Measurements from ENCODE around the gene IQCK.
"Not testable (repeated sequence)": the region's sequence is repeated elsewhere in the genome, so short reads cannot be mapped to it uniquely, and the experiment has no call there.

Gene IQCK

GRCh38 chr16:19717741-19718623 is at the start of gene IQCK, which contains the start of gene KNOP1:
Gene IQCK (plus strand): TSS chr16:19718271. CDS start chr16:19718307, 36 bp downstream.
Gene KNOP1 (minus strand): TSS chr16:19718227. CDS start chr16:19715035, 3,192 bp downstream.
- H3K4me3 ChIP-seq (ENCODE audit: low read depth in 1 of 2, low read length in 2 of 2) = peak within 1 kb of the TSS; percentile 94 to 100
- peaks cover 4 to 24% of the 10 kb centered on the region in 2 donors for H3K4me1 ChIP-seq (ENCODE audit: control insufficient read depth in 1 of 2, insufficient read depth in 2 of 2, low read length in 2 of 2)
- no peaks in the 10 kb centered on the region for H3K9me3 ChIP-seq (ENCODE audit: control insufficient read depth in 1 of 2, low read length in 2 of 2)
- peaks cover 9% of the 10 kb centered on the region in 2 donors for H3K36me3 ChIP-seq (ENCODE audit: control insufficient read depth in 1 of 2, insufficient read depth in 2 of 2, low read length in 2 of 2)
- no peaks in the 10 kb centered on the region for H3K27me3 ChIP-seq (ENCODE audit: low read depth, low read length)
- H3K27ac ChIP-seq (ENCODE audit: low read length) = peak within 1 kb of the TSS; percentile 84

GRCh38 chr16:19672378-19672777 is 45.7 kb upstream of the IQCK start:
- Histone ChIP-seq H3K4me1 (ENCODE audit: control insufficient read depth in 1 of 2, insufficient read depth in 2 of 2, low read length in 2 of 2) (no peaks in the 10 kb centered on the region), H3K9me3 (ENCODE audit: control insufficient read depth in 1 of 2, low read length in 2 of 2) (no peaks in the 10 kb centered on the region), H3K4me3 (ENCODE audit: low read depth in 1 of 2, low read length in 2 of 2) (no peak overlapping the region), H3K27me3 (ENCODE audit: low read depth, low read length) (no peaks in the 10 kb centered on the region), H3K36me3 (ENCODE audit: control insufficient read depth in 1 of 2, insufficient read depth in 2 of 2, low read length in 2 of 2) (peaks cover 6 to 50% of the 10 kb centered on the region in 2 donors), H3K27ac (ENCODE audit: low read length) (no peak overlapping the region)

GRCh38 chr16:19674485-19674884 is 43.6 kb upstream of the IQCK start:
- H3K36me3 ChIP-seq (ENCODE audit: control insufficient read depth in 1 of 2, insufficient read depth in 2 of 2, low read length in 2 of 2) = peaks cover 7 to 43% of the 10 kb centered on the region in 2 donors
- no peak overlapping the region for H3K27ac ChIP-seq (ENCODE audit: low read length)

GRCh38 chr16:19677402-19677801 is 40.7 kb upstream of the IQCK start:
- Histone ChIP-seq H3K4me3 (ENCODE audit: low read depth in 1 of 2, low read length in 2 of 2) (no peak overlapping the region), H3K27me3 (ENCODE audit: low read depth, low read length) (no peaks in the 10 kb centered on the region), H3K27ac (ENCODE audit: low read length) (no peak overlapping the region), H3K4me1 (ENCODE audit: control insufficient read depth in 1 of 2, insufficient read depth in 2 of 2, low read length in 2 of 2) (no peaks in the 10 kb centered on the region), H3K9me3 (ENCODE audit: control insufficient read depth in 1 of 2, low read length in 2 of 2) (no peaks in the 10 kb centered on the region), H3K36me3 (ENCODE audit: control insufficient read depth in 1 of 2, insufficient read depth in 2 of 2, low read length in 2 of 2) (peaks cover 13 to 32% of the 10 kb centered on the region in 2 donors)

More at GRCh38 chr16:19674485-19674884, 43.6 kb upstream of the IQCK start:
- no peak overlapping the region for H3K4me3 ChIP-seq (ENCODE audit: low read depth in 1 of 2, low read length in 2 of 2)
- no peaks in the 10 kb centered on the region for H3K9me3 ChIP-seq (ENCODE audit: control insufficient read depth in 1 of 2, low read length in 2 of 2)
- no peaks in the 10 kb centered on the region for H3K27me3 ChIP-seq (ENCODE audit: low read depth, low read length)
- H3K4me1 ChIP-seq (ENCODE audit: control insufficient read depth in 1 of 2, insufficient read depth in 2 of 2, low read length in 2 of 2) = no peaks in the 10 kb centered on the region

GRCh38 chr16:19678804-19679203 is 39.3 kb upstream of the IQCK start:
- no peak overlapping the region for H3K4me3 ChIP-seq (ENCODE audit: low read depth in 1 of 2, low read length in 2 of 2)
- no peaks in the 10 kb centered on the region for H3K9me3 ChIP-seq (ENCODE audit: control insufficient read depth in 1 of 2, low read length in 2 of 2)
- no peaks in the 10 kb centered on the region for H3K27me3 ChIP-seq (ENCODE audit: low read depth, low read length)
- no peaks in the 10 kb centered on the region for H3K4me1 ChIP-seq (ENCODE audit: control insufficient read depth in 1 of 2, insufficient read depth in 2 of 2, low read length in 2 of 2)
- H3K36me3 ChIP-seq (ENCODE audit: control insufficient read depth in 1 of 2, insufficient read depth in 2 of 2, low read length in 2 of 2) = peaks cover 19 to 31% of the 10 kb centered on the region in 2 donors
- no peak overlapping the region for H3K27ac ChIP-seq (ENCODE audit: low read length)

- H3K4me1 ChIP-seq (ENCODE audit: control insufficient read depth in 1 of 2, insufficient read depth in 2 of 2, low read length in 2 of 2); H3K27me3 ChIP-seq (ENCODE audit: low read depth, low read length); H3K27ac ChIP-seq (ENCODE audit: low read length); H3K9me3 ChIP-seq (ENCODE audit: control insufficient read depth in 1 of 2, low read length in 2 of 2); H3K4me3 ChIP-seq (ENCODE audit: low read depth in 1 of 2, low read length in 2 of 2): not testable (repeated sequence)
- peaks cover 24 to 34% of the 10 kb centered on the region in 2 donors for H3K36me3 ChIP-seq (ENCODE audit: control insufficient read depth in 1 of 2, insufficient read depth in 2 of 2, low read length in 2 of 2)
Observed at GRCh38 chr16:19679281-19679680, 38.8 kb upstream of the IQCK start.

GRCh38 chr16:19680881-19681340 is 37.2 kb upstream of the IQCK start:
- no peaks in the 10 kb centered on the region for H3K27me3 ChIP-seq (ENCODE audit: low read depth, low read length)
- H3K4me3 ChIP-seq (ENCODE audit: low read depth in 1 of 2, low read length in 2 of 2) = no peak overlapping the region
- H3K36me3 ChIP-seq (ENCODE audit: control insufficient read depth in 1 of 2, insufficient read depth in 2 of 2, low read length in 2 of 2) = peaks cover 36 to 46% of the 10 kb centered on the region in 2 donors
- no peak overlapping the region for H3K27ac ChIP-seq (ENCODE audit: low read length)
- no peaks in the 10 kb centered on the region for H3K4me1 ChIP-seq (ENCODE audit: control insufficient read depth in 1 of 2, insufficient read depth in 2 of 2, low read length in 2 of 2)
- no peaks in the 10 kb centered on the region for H3K9me3 ChIP-seq (ENCODE audit: control insufficient read depth in 1 of 2, low read length in 2 of 2)

- Histone ChIP-seq H3K27ac (ENCODE audit: low read length) (no peak overlapping the region), H3K36me3 (ENCODE audit: control insufficient read depth in 1 of 2, insufficient read depth in 2 of 2, low read length in 2 of 2) (peaks cover 36 to 52% of the 10 kb centered on the region in 2 donors), H3K4me1 (ENCODE audit: control insufficient read depth in 1 of 2, insufficient read depth in 2 of 2, low read length in 2 of 2) (no peaks in the 10 kb centered on the region), H3K4me3 (ENCODE audit: low read depth in 1 of 2, low read length in 2 of 2) (no peak overlapping the region), H3K9me3 (ENCODE audit: control insufficient read depth in 1 of 2, low read length in 2 of 2) (no peaks in the 10 kb centered on the region), H3K27me3 (ENCODE audit: low read depth, low read length) (no peaks in the 10 kb centered on the region)
Observed at GRCh38 chr16:19681637-19682036, 36.4 kb upstream of the IQCK start.

- Histone ChIP-seq H3K27me3 (ENCODE audit: low read depth, low read length) (no peaks in the 10 kb centered on the region), H3K36me3 (ENCODE audit: control insufficient read depth in 1 of 2, insufficient read depth in 2 of 2, low read length in 2 of 2) (peaks cover 34 to 58% of the 10 kb centered on the region in 2 donors), H3K27ac (ENCODE audit: low read length) (no peak overlapping the region), H3K9me3 (ENCODE audit: control insufficient read depth in 1 of 2, low read length in 2 of 2) (no peaks in the 10 kb centered on the region), H3K4me3 (ENCODE audit: low read depth in 1 of 2, low read length in 2 of 2) (no peak overlapping the region), H3K4me1 (ENCODE audit: control insufficient read depth in 1 of 2, insufficient read depth in 2 of 2, low read length in 2 of 2) (no peaks in the 10 kb centered on the region)
Observed at GRCh38 chr16:19683453-19684236, 34.4 kb upstream of the IQCK start.

- Histone ChIP-seq H3K4me1 (ENCODE audit: control insufficient read depth in 1 of 2, insufficient read depth in 2 of 2, low read length in 2 of 2) (no peaks in the 10 kb centered on the region), H3K36me3 (ENCODE audit: control insufficient read depth in 1 of 2, insufficient read depth in 2 of 2, low read length in 2 of 2) (peaks cover 34 to 61% of the 10 kb centered on the region in 2 donors), H3K27me3 (ENCODE audit: low read depth, low read length) (no peaks in the 10 kb centered on the region), H3K4me3 (ENCODE audit: low read depth in 1 of 2, low read length in 2 of 2) (no peak overlapping the region), H3K27ac (ENCODE audit: low read length) (no peak overlapping the region), H3K9me3 (ENCODE audit: control insufficient read depth in 1 of 2, low read length in 2 of 2) (no peaks in the 10 kb centered on the region)
Observed at GRCh38 chr16:19685176-19685575, 32.9 kb upstream of the IQCK start.

- no peaks in the 10 kb centered on the region for H3K4me1 ChIP-seq (ENCODE audit: control insufficient read depth in 1 of 2, insufficient read depth in 2 of 2, low read length in 2 of 2)
- H3K36me3 ChIP-seq (ENCODE audit: control insufficient read depth in 1 of 2, insufficient read depth in 2 of 2, low read length in 2 of 2) = peaks cover 37 to 68% of the 10 kb centered on the region in 2 donors
- no peak overlapping the region for H3K27ac ChIP-seq (ENCODE audit: low read length)
- no peak overlapping the region for H3K4me3 ChIP-seq (ENCODE audit: low read depth in 1 of 2, low read length in 2 of 2)
- no peaks in the 10 kb centered on the region for H3K9me3 ChIP-seq (ENCODE audit: control insufficient read depth in 1 of 2, low read length in 2 of 2)
- H3K27me3 ChIP-seq (ENCODE audit: low read depth, low read length) = no peaks in the 10 kb centered on the region
Observed at GRCh38 chr16:19687279-19687678, 30.8 kb upstream of the IQCK start.

All from muscle layer of duodenum (tissue), 2 donors.